ENCODE measurements around the gene INSRR.
A peak's percentile ranks its signal among the peaks of the same experiment; 100 is the strongest.

The INSRR gene

DNA sequence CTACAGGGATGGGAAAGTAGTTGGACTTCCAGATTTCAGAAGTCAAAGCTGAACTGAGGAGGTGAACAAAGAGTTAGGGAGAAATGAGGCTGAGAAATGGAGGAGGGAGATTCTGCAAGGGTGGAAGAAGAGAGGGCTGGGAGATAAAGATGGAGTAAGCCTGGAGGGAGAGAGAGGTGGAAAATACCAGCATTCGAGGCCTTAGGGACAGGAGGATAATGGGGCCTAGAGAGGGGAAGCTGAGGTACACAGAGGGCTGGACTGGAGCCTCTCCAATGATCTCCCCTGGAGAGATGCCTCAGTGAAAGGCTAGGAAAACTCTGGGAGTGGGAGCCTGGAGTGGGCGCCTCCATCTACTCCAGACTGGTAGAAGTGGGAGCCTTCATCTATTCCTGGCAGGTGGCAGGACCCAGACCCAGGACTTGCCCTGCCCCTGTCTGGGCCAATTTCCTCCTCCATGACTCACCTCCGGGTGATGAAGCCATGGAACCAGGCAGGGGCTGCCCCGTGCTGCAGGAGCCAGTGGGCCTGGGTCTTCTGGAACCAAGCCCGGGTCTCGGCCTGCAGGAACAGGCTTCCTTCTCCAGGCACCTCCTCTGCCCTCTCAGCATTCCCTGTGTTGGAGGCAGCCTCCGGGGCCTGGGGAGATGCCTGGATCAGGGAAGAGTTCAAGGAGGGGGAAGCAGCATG, 44.2 kb downstream of the INSRR start:
- peak overlapping the region; percentile 34; the same call in 1 of the 2 replicates for H3K27ac ChIP-seq
- TF ChIP-seq, protein P1, sequence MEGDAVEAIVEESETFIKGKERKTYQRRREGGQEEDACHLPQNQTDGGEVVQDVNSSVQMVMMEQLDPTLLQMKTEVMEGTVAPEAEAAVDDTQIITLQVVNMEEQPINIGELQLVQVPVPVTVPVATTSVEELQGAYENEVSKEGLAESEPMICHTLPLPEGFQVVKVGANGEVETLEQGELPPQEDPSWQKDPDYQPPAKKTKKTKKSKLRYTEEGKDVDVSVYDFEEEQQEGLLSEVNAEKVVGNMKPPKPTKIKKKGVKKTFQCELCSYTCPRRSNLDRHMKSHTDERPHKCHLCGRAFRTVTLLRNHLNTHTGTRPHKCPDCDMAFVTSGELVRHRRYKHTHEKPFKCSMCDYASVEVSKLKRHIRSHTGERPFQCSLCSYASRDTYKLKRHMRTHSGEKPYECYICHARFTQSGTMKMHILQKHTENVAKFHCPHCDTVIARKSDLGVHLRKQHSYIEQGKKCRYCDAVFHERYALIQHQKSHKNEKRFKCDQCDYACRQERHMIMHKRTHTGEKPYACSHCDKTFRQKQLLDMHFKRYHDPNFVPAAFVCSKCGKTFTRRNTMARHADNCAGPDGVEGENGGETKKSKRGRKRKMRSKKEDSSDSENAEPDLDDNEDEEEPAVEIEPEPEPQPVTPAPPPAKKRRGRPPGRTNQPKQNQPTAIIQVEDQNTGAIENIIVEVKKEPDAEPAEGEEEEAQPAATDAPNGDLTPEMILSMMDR (conservative IDR thresholded peaks at IDR 0.05): no peak

DNA sequence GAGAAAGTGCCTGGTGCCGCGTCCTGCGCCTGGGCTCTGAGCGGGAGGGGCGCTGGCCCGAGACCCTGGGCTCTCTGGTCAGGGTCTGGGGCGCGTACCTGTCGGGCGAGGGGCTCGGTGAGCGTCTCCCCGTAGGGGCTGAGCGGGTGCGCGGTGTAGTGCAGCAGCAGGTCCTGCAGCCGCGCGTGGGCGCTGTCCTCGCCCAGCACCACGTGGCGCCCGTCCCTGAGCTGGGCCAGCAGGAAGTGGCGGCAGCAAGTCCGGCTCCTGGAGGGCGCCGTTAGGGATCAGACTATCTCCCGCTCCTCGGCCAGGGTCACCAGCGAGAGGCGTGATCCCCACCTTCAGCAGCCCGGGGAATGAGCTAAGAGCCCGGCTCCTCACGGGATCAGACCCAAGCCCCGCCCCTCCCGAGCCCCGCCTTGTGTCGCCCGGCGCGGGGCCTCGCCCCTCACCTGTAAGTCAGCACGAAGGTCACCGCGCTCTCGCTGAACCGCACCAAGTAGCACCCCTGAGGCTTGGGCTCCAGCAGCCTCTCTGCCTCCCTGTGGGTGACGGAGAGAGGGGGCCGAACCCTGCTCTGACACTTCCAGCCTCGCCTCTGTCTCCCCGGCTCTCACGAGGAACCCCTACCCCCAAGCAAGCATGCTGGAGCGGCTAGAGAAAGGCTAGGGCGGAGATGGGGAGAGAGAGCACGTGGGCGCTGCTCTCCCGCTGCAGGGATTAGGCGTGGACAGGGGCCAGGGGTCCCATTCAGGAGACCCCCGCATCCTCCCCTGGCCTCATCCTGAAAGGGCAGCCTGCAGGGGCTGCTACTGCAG, 45.0 kb downstream of the INSRR start:
- TF ChIP-seq, protein P1 (conservative IDR thresholded peaks at IDR 0.05): peak; percentile 81
- H3K27ac ChIP-seq: peak overlapping the region; percentile 34; the same call in 1 of the 2 replicates

DNA sequence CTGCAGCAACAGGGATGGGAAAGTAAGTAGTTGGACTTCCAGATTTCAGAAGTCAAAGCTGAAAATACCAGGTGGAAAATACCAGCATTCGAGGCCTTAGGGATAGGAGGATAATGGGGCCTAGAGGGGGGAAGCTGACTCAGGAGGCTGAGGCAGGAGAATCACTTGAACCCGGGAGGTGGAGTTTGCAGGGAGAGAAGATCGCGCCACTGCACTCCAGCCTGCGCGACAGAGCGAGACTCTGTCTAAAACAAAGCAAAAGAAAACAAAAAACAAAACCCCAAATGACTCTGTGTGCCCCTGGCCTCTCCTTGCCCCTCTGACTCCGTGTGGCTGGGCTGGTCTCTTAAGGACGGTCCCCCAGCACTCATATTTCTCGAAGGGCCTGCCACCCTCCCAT, 45.6 kb downstream of the INSRR start:
- H3K27ac ChIP-seq: peak overlapping the region; percentile 34; the same call in 1 of the 2 replicates
- TF ChIP-seq, protein P1 (conservative IDR thresholded peaks at IDR 0.05): no peak

DNA sequence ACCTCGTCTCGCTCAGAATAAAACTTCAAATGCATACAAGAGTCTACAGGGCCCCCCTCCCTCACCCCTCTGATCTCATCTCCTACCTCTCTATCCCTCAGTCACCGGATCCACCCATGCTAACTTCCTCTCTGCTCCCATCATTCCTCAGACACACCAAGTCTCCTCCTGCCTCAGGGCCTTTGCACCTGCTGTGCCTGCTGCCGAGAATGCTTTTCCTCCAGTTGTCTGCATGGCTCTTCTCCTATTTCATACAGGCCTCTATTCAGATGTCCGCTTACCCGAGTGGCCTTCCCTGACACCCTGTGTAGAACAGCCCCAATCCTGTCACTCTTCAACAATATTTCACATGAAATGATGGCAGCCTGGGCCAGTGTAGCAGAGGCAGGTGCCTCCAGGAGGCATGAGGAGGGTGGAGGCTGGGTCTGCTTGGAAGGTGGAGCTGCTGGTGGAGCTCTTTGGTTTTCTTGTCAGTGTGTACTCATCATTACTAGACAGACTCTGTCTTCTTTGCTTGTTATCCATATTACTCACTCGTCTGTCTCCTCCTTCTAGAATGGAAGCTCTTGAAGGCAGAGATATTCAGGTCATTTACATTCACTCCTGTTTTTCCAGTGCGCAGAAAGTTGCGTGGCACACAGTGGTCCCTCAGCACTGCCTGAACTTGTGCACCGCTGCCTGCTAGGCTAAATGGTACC, 46.5 kb downstream of the INSRR start:
- no peak overlapping the region for H3K27ac ChIP-seq
- TF ChIP-seq, protein P1 (conservative IDR thresholded peaks at IDR 0.05): no peak

DNA sequence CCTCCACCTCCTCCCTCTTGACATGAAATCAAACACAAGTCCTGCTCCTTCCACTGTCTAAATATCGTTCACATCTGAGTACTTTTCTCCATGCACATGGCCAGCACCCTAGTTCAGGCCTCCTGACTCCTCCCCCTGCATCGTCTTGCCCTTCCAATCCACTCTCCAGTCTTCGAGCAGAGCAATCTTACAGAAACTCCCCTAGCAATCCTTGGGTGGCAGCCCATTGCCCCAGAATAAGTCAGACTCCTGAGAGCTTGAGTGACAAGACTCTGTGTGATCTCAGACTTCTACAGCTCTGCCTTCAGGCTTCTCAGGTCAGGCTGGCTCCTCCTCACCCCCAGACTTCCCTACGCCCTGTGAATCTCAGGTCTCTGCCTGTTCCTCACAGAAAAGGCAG, 47.7 kb downstream of the INSRR start:
- no peak overlapping the region for H3K27ac ChIP-seq
- TF ChIP-seq, protein P1 (conservative IDR thresholded peaks at IDR 0.05): no peak

DNA sequence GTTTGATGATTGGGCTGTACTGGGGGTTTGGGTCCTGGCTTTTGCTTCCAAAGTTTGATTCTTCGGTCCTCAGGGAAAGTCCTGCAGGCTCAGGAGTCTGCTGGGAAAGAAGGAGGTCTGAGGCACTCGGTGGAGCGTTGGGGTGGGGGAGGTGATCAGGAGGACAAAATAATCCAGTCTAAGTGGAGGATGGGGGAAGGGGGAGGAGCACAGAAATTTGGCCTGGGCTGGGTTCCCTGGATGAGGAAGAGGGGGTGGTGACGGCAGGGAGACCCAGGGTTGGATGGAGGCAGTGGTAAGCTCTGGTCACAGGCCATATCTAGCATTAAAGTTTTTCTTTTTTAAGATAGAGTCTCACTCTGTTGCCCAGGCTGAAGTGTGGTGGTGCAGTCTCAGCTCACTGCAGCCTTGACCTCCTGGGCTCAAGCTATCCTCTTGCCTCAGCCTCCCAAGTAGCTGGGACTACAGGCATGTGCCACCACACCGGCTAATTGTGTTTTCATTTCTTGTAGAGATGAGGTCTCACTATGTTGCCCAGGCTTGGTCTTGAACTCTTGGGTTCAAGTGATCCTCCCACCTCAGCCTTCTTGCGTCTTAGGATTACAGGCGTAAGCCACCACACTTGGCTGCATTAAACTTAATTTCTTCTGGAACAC, 49.1 kb downstream of the INSRR start:
- no peak overlapping the region for H3K27ac ChIP-seq
- TF ChIP-seq, protein P1 (conservative IDR thresholded peaks at IDR 0.05): no peak
